Measurements from ENCODE around the gene GPHN.

DNA sequence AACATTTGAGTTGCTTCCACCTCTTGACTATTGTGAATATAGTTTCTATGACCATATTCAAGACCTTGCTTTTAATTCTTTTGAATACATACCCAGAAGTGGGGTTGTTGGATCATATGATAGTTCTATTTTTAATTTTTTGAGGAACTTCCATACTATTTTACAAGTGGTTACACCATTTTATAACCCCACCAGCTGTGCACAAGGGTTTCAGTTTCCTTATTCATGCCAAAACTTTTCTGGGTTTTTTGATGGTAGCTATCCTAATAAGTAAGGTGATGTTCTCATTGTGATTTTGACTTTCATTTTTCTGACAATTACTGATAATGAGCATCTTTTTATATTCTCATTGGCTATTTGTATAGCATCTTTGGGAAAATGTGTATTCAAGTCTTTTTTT lies 571.9 kb downstream of the GPHN start:
- TF ChIP-seq, protein P1, sequence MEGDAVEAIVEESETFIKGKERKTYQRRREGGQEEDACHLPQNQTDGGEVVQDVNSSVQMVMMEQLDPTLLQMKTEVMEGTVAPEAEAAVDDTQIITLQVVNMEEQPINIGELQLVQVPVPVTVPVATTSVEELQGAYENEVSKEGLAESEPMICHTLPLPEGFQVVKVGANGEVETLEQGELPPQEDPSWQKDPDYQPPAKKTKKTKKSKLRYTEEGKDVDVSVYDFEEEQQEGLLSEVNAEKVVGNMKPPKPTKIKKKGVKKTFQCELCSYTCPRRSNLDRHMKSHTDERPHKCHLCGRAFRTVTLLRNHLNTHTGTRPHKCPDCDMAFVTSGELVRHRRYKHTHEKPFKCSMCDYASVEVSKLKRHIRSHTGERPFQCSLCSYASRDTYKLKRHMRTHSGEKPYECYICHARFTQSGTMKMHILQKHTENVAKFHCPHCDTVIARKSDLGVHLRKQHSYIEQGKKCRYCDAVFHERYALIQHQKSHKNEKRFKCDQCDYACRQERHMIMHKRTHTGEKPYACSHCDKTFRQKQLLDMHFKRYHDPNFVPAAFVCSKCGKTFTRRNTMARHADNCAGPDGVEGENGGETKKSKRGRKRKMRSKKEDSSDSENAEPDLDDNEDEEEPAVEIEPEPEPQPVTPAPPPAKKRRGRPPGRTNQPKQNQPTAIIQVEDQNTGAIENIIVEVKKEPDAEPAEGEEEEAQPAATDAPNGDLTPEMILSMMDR (IDR thresholded peaks at IDR 0.05), result no peak
- TF ChIP-seq POLR2A (IDR thresholded peaks at IDR 0.05), result no peak

Measured in heart left ventricle (tissue), 13 donors.